GM23338 (cell line): ENCODE data around the gene MLPH.

Experiments
- CREB1 ChIP-seq: fragments of 250-450 bp; sonication (Bioruptor Pico); IDR thresholded peaks from 2 replicates; pipeline ENCODE4 v1.5.0; 2020; ENCODE audit warnings: low read depth, mild to moderate bottlenecking, moderate library complexity
- CTCF ChIP-seq, 2 experiments: fragments of 200-600 bp in 1 of 2; sonication (generic) in 1 of 2; conservative IDR thresholded peaks; 2 replicates each; pipeline versions ENCODE4 v1.5.1 to v1.6.1; 2016 to 2017; ENCODE audit warnings: antibody characterized with exemption in 2 of 2, low read depth in 2 of 2, mild to moderate bottlenecking in 2 of 2, moderate library complexity in 1 of 2
- EZH2 ChIP-seq: fragments of 200-600 bp; sonication (generic); IDR thresholded peaks from one replicate; pipeline ENCODE4 v1.8.0; 2017; ENCODE audit warnings: antibody characterized with exemption, mild to moderate bottlenecking, low read depth; ENCODE audit not compliant: unreplicated experiment
- EZH2phosphoT487 ChIP-seq: fragments of 200-600 bp; sonication (generic); IDR thresholded peaks from one replicate; pipeline ENCODE4 v1.8.1; 2018; ENCODE audit warnings: antibody characterized with exemption; ENCODE audit not compliant: unreplicated experiment
- JUNB ChIP-seq: IDR thresholded peaks from one replicate; pipeline ENCODE4 v1.6.1; 2016; ENCODE audit warnings: antibody characterized with exemption; ENCODE audit not compliant: unreplicated experiment
- POLR2AphosphoS5 ChIP-seq: IDR thresholded peaks from 2 replicates; pipeline ENCODE4 v1.6.1; 2016; ENCODE audit warnings: antibody characterized with exemption, low read depth
- STAT1 ChIP-seq: IDR thresholded peaks from one replicate; pipeline ENCODE4 v1.6.1; 2016; ENCODE audit warnings: antibody characterized with exemption; ENCODE audit not compliant: unreplicated experiment
- TF ChIP-seq, protein P1 (sequence below): IDR thresholded peaks from one replicate; pipeline ENCODE4 v1.6.1; 2018; ENCODE audit warnings: antibody characterized with exemption; ENCODE audit not compliant: unreplicated experiment

- TF ChIP-seq POLR2AphosphoS5 = no peak
- no peak for TF ChIP-seq CTCF (conservative IDR thresholded peaks at IDR 0.05; ENCODE audit: low read depth in 2 of 2)
- TF ChIP-seq EZH2phosphoT487 = no peak
- no peak for TF ChIP-seq STAT1
- TF ChIP-seq CREB1 (CRISPR knock-in tag) = no peak
- no peak for TF ChIP-seq JUNB
- TF ChIP-seq EZH2 = no peak
- TF ChIP-seq, protein P1, sequence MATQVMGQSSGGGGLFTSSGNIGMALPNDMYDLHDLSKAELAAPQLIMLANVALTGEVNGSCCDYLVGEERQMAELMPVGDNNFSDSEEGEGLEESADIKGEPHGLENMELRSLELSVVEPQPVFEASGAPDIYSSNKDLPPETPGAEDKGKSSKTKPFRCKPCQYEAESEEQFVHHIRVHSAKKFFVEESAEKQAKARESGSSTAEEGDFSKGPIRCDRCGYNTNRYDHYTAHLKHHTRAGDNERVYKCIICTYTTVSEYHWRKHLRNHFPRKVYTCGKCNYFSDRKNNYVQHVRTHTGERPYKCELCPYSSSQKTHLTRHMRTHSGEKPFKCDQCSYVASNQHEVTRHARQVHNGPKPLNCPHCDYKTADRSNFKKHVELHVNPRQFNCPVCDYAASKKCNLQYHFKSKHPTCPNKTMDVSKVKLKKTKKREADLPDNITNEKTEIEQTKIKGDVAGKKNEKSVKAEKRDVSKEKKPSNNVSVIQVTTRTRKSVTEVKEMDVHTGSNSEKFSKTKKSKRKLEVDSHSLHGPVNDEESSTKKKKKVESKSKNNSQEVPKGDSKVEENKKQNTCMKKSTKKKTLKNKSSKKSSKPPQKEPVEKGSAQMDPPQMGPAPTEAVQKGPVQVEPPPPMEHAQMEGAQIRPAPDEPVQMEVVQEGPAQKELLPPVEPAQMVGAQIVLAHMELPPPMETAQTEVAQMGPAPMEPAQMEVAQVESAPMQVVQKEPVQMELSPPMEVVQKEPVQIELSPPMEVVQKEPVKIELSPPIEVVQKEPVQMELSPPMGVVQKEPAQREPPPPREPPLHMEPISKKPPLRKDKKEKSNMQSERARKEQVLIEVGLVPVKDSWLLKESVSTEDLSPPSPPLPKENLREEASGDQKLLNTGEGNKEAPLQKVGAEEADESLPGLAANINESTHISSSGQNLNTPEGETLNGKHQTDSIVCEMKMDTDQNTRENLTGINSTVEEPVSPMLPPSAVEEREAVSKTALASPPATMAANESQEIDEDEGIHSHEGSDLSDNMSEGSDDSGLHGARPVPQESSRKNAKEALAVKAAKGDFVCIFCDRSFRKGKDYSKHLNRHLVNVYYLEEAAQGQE = no peak
Observed at GRCh38 chr2:237478979-237479378, 8.1 kb upstream of the MLPH start.
